Neural progenitor cell (in vitro differentiated cells): ENCODE data around the gene CCDC81.

ENCODE experiments used
- EZH2 ChIP-seq: fragments of 200-600 bp; sonication (generic); IDR thresholded peaks from 2 replicates; pipeline ENCODE4 v1.6.1; 2017; ENCODE audit warnings: antibody characterized with exemption, mild to moderate bottlenecking, moderate library complexity
- EZH2phosphoT487 ChIP-seq: fragments of 200-600 bp; sonication (generic); IDR thresholded peaks from 2 replicates; pipeline ENCODE4 v1.6.1; 2017; ENCODE audit warnings: antibody characterized with exemption
- TF ChIP-seq, protein P1 (sequence below): fragments of 200-600 bp; sonication (generic); IDR thresholded peaks from 2 replicates; pipeline ENCODE4 v1.5.1; 2017; ENCODE audit warnings: antibody characterized with exemption, mild to moderate bottlenecking

DNA sequence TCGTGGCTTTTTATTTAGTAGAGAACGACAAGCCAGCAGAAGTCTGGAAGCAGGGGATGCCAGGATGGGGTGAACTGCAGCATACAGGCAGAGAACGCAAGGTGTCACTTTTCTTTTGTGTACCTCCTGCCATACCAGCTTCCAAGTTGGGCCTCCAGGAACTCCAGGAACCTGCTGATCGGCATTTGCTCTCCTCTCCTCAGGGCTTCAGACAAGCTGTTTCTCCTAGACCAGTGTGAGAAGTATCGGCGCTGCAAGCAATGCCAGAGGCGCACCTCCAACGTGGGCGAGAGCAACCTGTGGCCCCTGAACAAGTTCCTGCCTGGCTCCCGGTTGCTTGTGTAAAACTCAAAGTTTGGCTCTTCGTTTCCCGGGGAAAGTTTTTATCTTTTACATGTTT is 47.7 kb downstream of the CCDC81 start:
- TF ChIP-seq, protein P1, sequence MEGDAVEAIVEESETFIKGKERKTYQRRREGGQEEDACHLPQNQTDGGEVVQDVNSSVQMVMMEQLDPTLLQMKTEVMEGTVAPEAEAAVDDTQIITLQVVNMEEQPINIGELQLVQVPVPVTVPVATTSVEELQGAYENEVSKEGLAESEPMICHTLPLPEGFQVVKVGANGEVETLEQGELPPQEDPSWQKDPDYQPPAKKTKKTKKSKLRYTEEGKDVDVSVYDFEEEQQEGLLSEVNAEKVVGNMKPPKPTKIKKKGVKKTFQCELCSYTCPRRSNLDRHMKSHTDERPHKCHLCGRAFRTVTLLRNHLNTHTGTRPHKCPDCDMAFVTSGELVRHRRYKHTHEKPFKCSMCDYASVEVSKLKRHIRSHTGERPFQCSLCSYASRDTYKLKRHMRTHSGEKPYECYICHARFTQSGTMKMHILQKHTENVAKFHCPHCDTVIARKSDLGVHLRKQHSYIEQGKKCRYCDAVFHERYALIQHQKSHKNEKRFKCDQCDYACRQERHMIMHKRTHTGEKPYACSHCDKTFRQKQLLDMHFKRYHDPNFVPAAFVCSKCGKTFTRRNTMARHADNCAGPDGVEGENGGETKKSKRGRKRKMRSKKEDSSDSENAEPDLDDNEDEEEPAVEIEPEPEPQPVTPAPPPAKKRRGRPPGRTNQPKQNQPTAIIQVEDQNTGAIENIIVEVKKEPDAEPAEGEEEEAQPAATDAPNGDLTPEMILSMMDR, result no peak
- TF ChIP-seq EZH2phosphoT487, result no peak
- TF ChIP-seq EZH2, result no peak
